ENCODE measurements around the gene KCND2.

KCND2 gene

DNA sequence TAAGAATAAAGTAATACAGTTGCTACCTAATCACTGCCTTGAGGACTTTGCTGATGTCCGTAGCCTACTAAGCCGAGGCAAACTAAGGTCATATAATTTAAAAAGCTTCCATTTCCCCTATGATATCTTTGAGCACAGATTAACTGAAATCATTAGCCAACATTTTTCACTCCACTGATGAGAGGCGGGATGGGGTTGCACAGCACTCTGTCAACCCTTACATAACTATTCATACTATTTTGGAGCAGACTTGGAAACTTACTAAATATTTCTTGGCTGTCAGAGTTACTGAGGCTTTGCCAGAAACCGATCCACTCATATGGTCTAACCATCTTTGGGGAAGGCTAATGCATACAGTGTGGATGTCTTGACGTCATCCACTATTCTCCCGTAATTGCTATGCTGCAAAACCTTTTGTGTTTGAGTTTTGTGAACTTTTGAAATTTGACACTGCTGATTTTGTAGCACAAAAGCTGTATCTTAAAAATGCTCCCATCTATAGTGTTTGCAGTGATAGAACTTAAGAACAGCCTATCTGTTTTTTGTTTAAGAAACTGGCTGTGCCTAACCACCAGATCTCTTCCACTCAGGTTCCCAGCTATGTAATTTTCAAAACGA lies 336.3 kb downstream of the KCND2 start:
- no peaks in the 10 kb centered on the region for H3K9me3 ChIP-seq (ENCODE audit: insufficient read depth, low read length)
- H3K4me1 ChIP-seq (ENCODE audit: insufficient read depth, insufficient read length), result no peaks in the 10 kb centered on the region
- H3K36me3 ChIP-seq (ENCODE audit: insufficient read depth, insufficient read length, low read length), result no peaks in the 10 kb centered on the region
- DNase-seq (ENCODE audit: low read depth, low spot score), result no peak
- TF ChIP-seq SUZ12 (IDR thresholded peaks at IDR 0.05; ENCODE audit: extremely low read depth, insufficient read depth, insufficient read length) (no peak), ZNF274 (IDR thresholded peaks at IDR 0.05; ENCODE audit: low read depth, low read length) (no peak), YY1 (IDR thresholded peaks at IDR 0.05; ENCODE audit: insufficient read depth, insufficient read length) (no peak)
- H3K27me3 ChIP-seq (ENCODE audit: insufficient read depth, insufficient read length), result no peaks in the 10 kb centered on the region
- H3K9ac ChIP-seq (ENCODE audit: insufficient read length, low read depth), result no peak overlapping the region
- no peak overlapping the region for H3K4me3 ChIP-seq (ENCODE audit: insufficient read length, low read depth)

DNA sequence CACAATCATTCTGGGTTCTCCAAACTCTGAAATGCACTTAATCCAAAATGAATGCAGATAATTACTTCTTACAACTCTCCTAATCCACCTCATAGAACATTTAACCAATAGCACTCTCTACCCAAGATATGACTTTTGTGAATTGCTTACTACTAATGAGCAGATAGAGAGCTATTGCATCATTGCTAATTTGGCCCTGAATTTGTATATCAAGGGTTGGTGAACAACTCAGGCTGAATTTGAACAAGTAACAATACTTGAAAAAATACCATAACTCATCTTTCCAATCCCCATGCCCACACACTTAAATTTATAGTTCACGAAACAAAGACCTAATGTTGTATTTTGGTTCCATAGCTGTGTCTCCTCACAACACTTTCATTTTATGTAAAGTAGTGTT lies 339.0 kb downstream of the KCND2 start:
- H3K36me3 ChIP-seq (ENCODE audit: insufficient read depth, insufficient read length, low read length), result no peaks in the 10 kb centered on the region
- H3K9me3 ChIP-seq (ENCODE audit: insufficient read depth, low read length), result no peaks in the 10 kb centered on the region
- TF ChIP-seq SUZ12 (IDR thresholded peaks at IDR 0.05; ENCODE audit: extremely low read depth, insufficient read depth, insufficient read length) (no peak), ZNF274 (IDR thresholded peaks at IDR 0.05; ENCODE audit: low read depth, low read length) (no peak)
- H3K4me1 ChIP-seq (ENCODE audit: insufficient read depth, insufficient read length), result no peaks in the 10 kb centered on the region
- DNase-seq (ENCODE audit: low read depth, low spot score), result no peak
- no peak overlapping the region for H3K9ac ChIP-seq (ENCODE audit: insufficient read length, low read depth)
- no peak overlapping the region for H3K4me3 ChIP-seq (ENCODE audit: insufficient read length, low read depth)
- no peaks in the 10 kb centered on the region for H3K27me3 ChIP-seq (ENCODE audit: insufficient read depth, insufficient read length)

DNA sequence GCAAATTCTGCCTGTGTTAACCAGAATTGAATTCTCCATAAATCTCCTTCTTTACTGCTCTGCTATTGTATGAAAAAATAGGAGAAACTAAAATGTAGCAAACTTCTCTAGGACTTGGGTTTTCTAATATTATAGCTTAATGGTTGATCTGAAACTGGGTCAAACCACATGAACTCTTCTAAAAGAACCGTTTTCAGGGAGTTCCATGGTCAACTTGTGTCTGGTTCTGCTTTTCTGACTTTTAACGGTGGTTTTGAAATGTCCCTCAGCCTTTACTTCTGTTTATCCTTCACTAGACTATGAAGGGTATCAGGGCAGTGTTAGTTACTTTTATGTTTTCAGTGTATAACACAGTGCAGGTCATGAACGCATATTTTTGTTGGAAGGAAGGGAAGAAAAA lies 342.7 kb downstream of the KCND2 start:
- no peaks in the 10 kb centered on the region for H3K36me3 ChIP-seq (ENCODE audit: insufficient read depth, insufficient read length, low read length)
- H3K9me3 ChIP-seq (ENCODE audit: insufficient read depth, low read length), result no peaks in the 10 kb centered on the region
- TF ChIP-seq ZNF274 (IDR thresholded peaks at IDR 0.05; ENCODE audit: low read depth, low read length) (no peak), YY1 (IDR thresholded peaks at IDR 0.05; ENCODE audit: insufficient read depth, insufficient read length) (no peak)
- H3K4me1 ChIP-seq (ENCODE audit: insufficient read depth, insufficient read length), result no peaks in the 10 kb centered on the region
- no peak overlapping the region for H3K4me3 ChIP-seq (ENCODE audit: insufficient read length, low read depth)
- H3K27me3 ChIP-seq (ENCODE audit: insufficient read depth, insufficient read length), result no peaks in the 10 kb centered on the region
- no peak for DNase-seq (ENCODE audit: low read depth, low spot score)
- no peak overlapping the region for H3K9ac ChIP-seq (ENCODE audit: insufficient read length, low read depth)

DNA sequence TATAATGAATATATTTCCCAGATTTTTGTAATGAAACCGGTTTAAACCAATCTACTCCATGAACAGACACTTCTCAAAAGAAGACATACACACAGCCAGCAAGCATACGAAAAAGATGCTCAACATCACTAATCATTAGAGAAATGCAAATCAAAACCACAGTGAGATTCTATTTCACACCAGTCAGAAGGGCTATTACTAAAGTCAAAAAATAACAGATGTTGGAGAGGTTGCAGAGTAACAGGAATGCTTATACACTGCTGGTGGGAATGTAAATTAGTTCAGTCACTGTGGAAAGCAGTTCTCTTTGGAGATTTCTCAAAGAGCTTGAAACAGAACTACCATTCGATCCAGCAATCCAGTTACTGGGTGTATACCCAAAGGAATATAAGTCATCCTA lies 344.3 kb downstream of the KCND2 start:
- Histone ChIP-seq H3K4me3 (ENCODE audit: insufficient read length, low read depth) (no peak overlapping the region), H3K36me3 (ENCODE audit: insufficient read depth, insufficient read length, low read length) (no peaks in the 10 kb centered on the region), H3K9ac (ENCODE audit: insufficient read length, low read depth) (no peak overlapping the region), H3K27me3 (ENCODE audit: insufficient read depth, insufficient read length) (no peaks in the 10 kb centered on the region), H3K9me3 (ENCODE audit: insufficient read depth, low read length) (no peaks in the 10 kb centered on the region), H3K4me1 (ENCODE audit: insufficient read depth, insufficient read length) (no peaks in the 10 kb centered on the region)
- DNase-seq (ENCODE audit: low read depth, low spot score), result no peak
- TF ChIP-seq ZNF274 (IDR thresholded peaks at IDR 0.05; ENCODE audit: low read depth, low read length), result no peak
- TF ChIP-seq SUZ12 (IDR thresholded peaks at IDR 0.05; ENCODE audit: extremely low read depth, insufficient read depth, insufficient read length), result no peak
- no peak for TF ChIP-seq YY1 (IDR thresholded peaks at IDR 0.05; ENCODE audit: insufficient read depth, insufficient read length)

DNA sequence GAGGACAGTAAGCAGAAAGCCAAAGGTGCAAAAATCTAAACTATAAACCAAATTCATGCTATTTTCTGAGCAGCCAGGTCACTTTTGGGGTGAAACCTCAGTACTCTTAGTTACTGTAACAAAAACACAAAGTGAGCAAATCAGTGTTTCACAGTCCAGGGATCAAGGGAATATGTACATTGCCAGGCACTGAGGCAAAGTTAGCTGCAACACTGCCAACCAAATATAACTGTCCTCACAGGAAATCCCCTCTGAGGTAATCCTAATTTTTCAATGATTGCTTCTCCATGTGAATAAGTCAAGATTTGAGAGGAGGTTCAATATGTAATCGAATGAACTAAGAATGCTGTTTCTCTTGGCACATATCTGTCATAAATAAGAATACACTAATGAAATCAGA lies 355.3 kb downstream of the KCND2 start:
- H3K4me3 ChIP-seq (ENCODE audit: insufficient read length, low read depth), result no peak overlapping the region

DNA sequence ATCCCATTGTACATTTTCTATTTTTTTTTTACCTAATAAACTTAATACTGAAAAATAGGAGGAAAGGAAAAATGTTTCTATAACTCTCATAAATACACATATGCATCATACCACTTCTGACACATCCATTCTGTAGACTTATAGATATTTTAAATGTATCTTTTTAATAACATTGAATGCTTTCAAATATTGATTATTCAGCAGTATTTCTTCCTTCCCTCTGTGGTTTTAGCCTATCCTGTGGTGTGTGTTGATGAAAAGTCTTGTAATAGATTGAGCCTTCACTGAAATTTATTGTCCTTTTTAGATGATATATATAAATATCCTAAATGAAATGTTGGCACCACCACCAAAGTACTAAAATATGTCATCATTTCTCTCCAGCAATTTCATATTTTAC lies 366.9 kb downstream of the KCND2 start:
- H3K4me1 ChIP-seq (ENCODE audit: insufficient read depth, insufficient read length), result no peaks in the 10 kb centered on the region

More for the DNA sequence above, 355.3 kb downstream of the KCND2 start:
- Histone ChIP-seq H3K4me1 (ENCODE audit: insufficient read depth, insufficient read length) (no peaks in the 10 kb centered on the region), H3K36me3 (ENCODE audit: insufficient read depth, insufficient read length, low read length) (no peaks in the 10 kb centered on the region), H3K27me3 (ENCODE audit: insufficient read depth, insufficient read length) (no peaks in the 10 kb centered on the region), H3K9me3 (ENCODE audit: insufficient read depth, low read length) (no peaks in the 10 kb centered on the region), H3K9ac (ENCODE audit: insufficient read length, low read depth) (no peak overlapping the region)
- DNase-seq (ENCODE audit: low read depth, low spot score), result no peak
- TF ChIP-seq ZNF274 (IDR thresholded peaks at IDR 0.05; ENCODE audit: low read depth, low read length) (no peak), YY1 (IDR thresholded peaks at IDR 0.05; ENCODE audit: insufficient read depth, insufficient read length) (no peak)

DNA sequence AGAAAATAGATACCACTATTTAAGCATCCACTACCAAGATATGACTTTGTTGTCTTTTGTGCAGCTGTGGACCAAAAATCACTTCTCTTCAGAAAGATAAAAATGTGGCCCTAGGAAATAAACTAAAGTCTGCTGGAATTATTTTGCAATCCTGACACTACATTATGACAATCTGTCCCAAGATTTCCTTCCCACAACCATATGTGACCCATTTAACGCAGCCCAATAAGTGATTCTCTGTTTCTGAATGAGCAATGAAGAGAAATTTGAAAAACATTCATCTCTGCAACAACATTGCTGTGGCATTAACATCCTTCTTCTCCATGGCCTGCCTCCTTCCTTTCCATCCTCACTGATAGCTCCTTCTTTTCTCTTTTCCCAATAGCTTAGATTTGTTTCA lies 373.0 kb downstream of the KCND2 start:
- Histone ChIP-seq H3K4me3 (ENCODE audit: insufficient read length, low read depth) (no peak overlapping the region), H3K9me3 (ENCODE audit: insufficient read depth, low read length) (no peaks in the 10 kb centered on the region), H3K4me1 (ENCODE audit: insufficient read depth, insufficient read length) (no peaks in the 10 kb centered on the region), H3K27me3 (ENCODE audit: insufficient read depth, insufficient read length) (no peaks in the 10 kb centered on the region), H3K36me3 (ENCODE audit: insufficient read depth, insufficient read length, low read length) (no peaks in the 10 kb centered on the region), H3K9ac (ENCODE audit: insufficient read length, low read depth) (no peak overlapping the region)
- TF ChIP-seq SUZ12 (IDR thresholded peaks at IDR 0.05; ENCODE audit: extremely low read depth, insufficient read depth, insufficient read length), result no peak
- no peak for TF ChIP-seq YY1 (IDR thresholded peaks at IDR 0.05; ENCODE audit: insufficient read depth, insufficient read length)
- no peak for TF ChIP-seq ZNF274 (IDR thresholded peaks at IDR 0.05; ENCODE audit: low read depth, low read length)
- DNase-seq (ENCODE audit: low read depth, low spot score), result no peak

More for the DNA sequence above, 366.9 kb downstream of the KCND2 start:
- DNase-seq (ENCODE audit: low read depth, low spot score), result no peak
- no peaks in the 10 kb centered on the region for H3K9me3 ChIP-seq (ENCODE audit: insufficient read depth, low read length)
- H3K36me3 ChIP-seq (ENCODE audit: insufficient read depth, insufficient read length, low read length), result no peaks in the 10 kb centered on the region
- no peaks in the 10 kb centered on the region for H3K27me3 ChIP-seq (ENCODE audit: insufficient read depth, insufficient read length)
- no peak overlapping the region for H3K4me3 ChIP-seq (ENCODE audit: insufficient read length, low read depth)
- no peak overlapping the region for H3K9ac ChIP-seq (ENCODE audit: insufficient read length, low read depth)
- no peak for TF ChIP-seq YY1 (IDR thresholded peaks at IDR 0.05; ENCODE audit: insufficient read depth, insufficient read length)
- no peak for TF ChIP-seq SUZ12 (IDR thresholded peaks at IDR 0.05; ENCODE audit: extremely low read depth, insufficient read depth, insufficient read length)
- TF ChIP-seq ZNF274 (IDR thresholded peaks at IDR 0.05; ENCODE audit: low read depth, low read length), result no peak

All from NT2/D1 (cell line).